ENCODE results near the gene ANXA2. TPM values are rescaled to one million over a fixed set of nuclear protein-coding genes. Genes with fewer than 3 reads are reported as not detected.

ANXA2 gene
- total and polyA plus RNA-seq, 10 of the 15 experiments (the other 5 are each of a cell fraction or from before 2014, with no cell fraction given), result 135 to 540 (median 281) TPM

DNA sequence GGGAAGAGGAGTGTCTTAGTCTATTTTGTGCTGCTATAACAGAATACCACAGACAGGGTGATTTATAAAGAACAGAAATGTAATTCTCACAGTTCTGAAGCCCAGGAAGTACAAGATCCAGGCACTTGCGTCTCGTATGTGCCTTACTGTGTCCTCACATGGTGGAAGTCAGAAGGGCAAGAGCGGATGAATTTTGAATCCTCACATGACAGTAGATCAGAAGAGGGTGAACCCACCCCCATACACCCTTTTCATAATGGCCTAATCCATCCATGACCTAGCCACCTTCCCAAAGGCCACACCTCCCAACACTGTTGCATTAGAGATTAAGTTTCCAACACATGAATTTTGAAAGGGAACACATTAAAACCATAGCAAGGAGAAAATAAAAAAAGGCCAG, 18.7 kb upstream of the ANXA2 start:
- 93% methylated on average over 3 of the region's 3 CpGs for WGBS (ENCODE audit: insufficient coverage, insufficient replicate concordance, low lambda C conversion rate, missing lambda C conversion rate)
- H3K4me2 ChIP-seq (ENCODE audit: control insufficient read depth, insufficient read depth), result no peak overlapping the region
- H3K4me1 ChIP-seq (ENCODE audit: control insufficient read depth, insufficient read depth, low read length), result no peaks in the 10 kb centered on the region
- DNase-seq (ENCODE audit: low read depth, low spot score) (no peak), FAIRE-seq (no peak), ATAC-seq (no peak)
- H3K9ac ChIP-seq (ENCODE audit: control insufficient read depth, insufficient read depth, low read length), result no peak overlapping the region
- TF ChIP-seq CHD2 (IDR thresholded peaks at IDR 0.05; ENCODE audit: borderline replicate concordance, low read depth, low read length), result no peak
- ChIA-PET CTCF (no interaction called here), RAD21 (ENCODE audit: unreplicated experiment) (no interaction called here), POLR2A (no interaction called here), SMC1A (ENCODE audit: uncharacterized antibody, unreplicated experiment) (no interaction called here)
- H3K36me3 ChIP-seq (ENCODE audit: control insufficient read depth in 2 of 2, insufficient read depth in 2 of 2, low read length in 1 of 2), result no peaks in the 10 kb centered on the region
- H2AFZ ChIP-seq (ENCODE audit: control insufficient read depth, low read depth, low read length), result no peak overlapping the region
- in situ Hi-C loops (cut with MboI), result no loop called here
- intact Hi-C loops (cut with micrococcal nuclease; ENCODE audit: unreplicated experiment), result no loop called here
- no peaks in the 10 kb centered on the region for H3K27me3 ChIP-seq (replicated peaks in 1 of 2; ENCODE audit: control insufficient read depth in 2 of 2, insufficient read depth in 2 of 2, low read length in 1 of 2)
- H3K9me3 ChIP-seq (replicated peaks; ENCODE audit: control insufficient read depth, insufficient read depth, low read length), result no peaks in the 10 kb centered on the region
- no peaks in the 10 kb centered on the region for H3K79me2 ChIP-seq (ENCODE audit: control insufficient read depth, insufficient read depth, low read length)
- H3K4me3 ChIP-seq, result no peak overlapping the region
- H4K20me1 ChIP-seq (ENCODE audit: control insufficient read depth, insufficient read depth), result no peaks in the 10 kb centered on the region
- no TSS peak for BruUV-seq (replicated peaks)
- no peak overlapping the region for H3K27ac ChIP-seq (ENCODE audit: control insufficient read depth, insufficient read depth)

DNA sequence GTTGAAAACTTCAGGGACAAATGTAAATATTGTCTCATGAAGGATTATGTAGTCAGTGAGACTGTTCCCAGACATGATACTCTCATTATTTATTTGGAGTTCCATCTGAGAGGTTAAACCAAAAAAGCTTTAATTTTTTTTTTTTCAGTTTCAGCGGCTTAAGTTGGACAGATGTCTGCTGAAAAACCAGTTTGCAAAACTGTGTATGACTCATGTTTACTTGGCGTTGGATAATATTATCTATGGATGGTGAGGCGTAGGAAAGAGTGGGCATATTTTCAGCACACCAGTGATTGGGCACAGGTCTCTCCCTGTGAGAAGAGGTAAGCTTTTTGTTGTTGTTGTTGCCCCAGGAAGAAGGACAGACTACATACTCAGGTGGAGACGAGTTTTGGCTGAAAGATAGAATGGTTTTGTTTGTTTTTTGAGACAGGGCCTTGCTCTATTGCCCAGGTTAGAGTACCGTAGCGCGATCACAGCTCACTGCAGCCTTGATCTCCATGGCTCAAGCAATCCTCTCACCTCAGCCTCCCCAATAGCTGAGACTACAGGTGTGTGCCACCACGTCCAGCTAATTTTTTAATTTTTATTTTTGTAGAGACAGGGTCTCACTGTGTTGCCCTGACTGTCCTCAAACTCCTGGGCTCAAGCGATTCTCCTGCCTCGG, 16.4 kb upstream of the ANXA2 start:
- 82% methylated on average over 10 of the region's 10 CpGs for WGBS (ENCODE audit: insufficient coverage, insufficient replicate concordance, low lambda C conversion rate, missing lambda C conversion rate)
- no peaks in the 10 kb centered on the region for H3K79me2 ChIP-seq (ENCODE audit: control insufficient read depth, insufficient read depth, low read length)
- no TSS peak for BruUV-seq (replicated peaks)
- DNase-seq (ENCODE audit: low read depth, low spot score), result no peak
- no peaks in the 10 kb centered on the region for H3K9me3 ChIP-seq (replicated peaks; ENCODE audit: control insufficient read depth, insufficient read depth, low read length)
- H3K36me3 ChIP-seq (ENCODE audit: control insufficient read depth in 2 of 2, insufficient read depth in 2 of 2, low read length in 1 of 2), result no peaks in the 10 kb centered on the region
- ChIA-PET CTCF (no interaction called here), RAD21 (ENCODE audit: unreplicated experiment) (no interaction called here), POLR2A (no interaction called here), SMC1A (ENCODE audit: uncharacterized antibody, unreplicated experiment) (no interaction called here)
- no peak for FAIRE-seq
- H4K20me1 ChIP-seq (ENCODE audit: control insufficient read depth, insufficient read depth), result no peaks in the 10 kb centered on the region
- H3K4me3 ChIP-seq, result no peak overlapping the region
- no peak overlapping the region for H3K27ac ChIP-seq (ENCODE audit: control insufficient read depth, insufficient read depth)
- intact Hi-C loops (cut with micrococcal nuclease; ENCODE audit: unreplicated experiment) (no loop called here), in situ Hi-C loops (cut with MboI) (no loop called here)
- H3K27me3 ChIP-seq (replicated peaks in 1 of 2; ENCODE audit: control insufficient read depth in 2 of 2, insufficient read depth in 2 of 2, low read length in 1 of 2), result no peaks in the 10 kb centered on the region
- no peak overlapping the region for H3K9ac ChIP-seq (ENCODE audit: control insufficient read depth, insufficient read depth, low read length)
- H3K4me1 ChIP-seq (ENCODE audit: control insufficient read depth, insufficient read depth, low read length), result no peaks in the 10 kb centered on the region
- no peak overlapping the region for H2AFZ ChIP-seq (ENCODE audit: control insufficient read depth, low read depth, low read length)
- no peak for TF ChIP-seq TARDBP (IDR thresholded peaks at IDR 0.05; ENCODE audit: borderline replicate concordance)
- no peak for TF ChIP-seq FOS (IDR thresholded peaks at IDR 0.05; ENCODE audit: borderline replicate concordance, extremely low read depth, insufficient read length)
- no peak for TF ChIP-seq EED (IDR thresholded peaks at IDR 0.05; ENCODE audit: low read depth)
- TF ChIP-seq RAD21 (IDR thresholded peaks at IDR 0.05; ENCODE audit: insufficient read depth, low read depth, low read length), result no peak
- TF ChIP-seq, protein P1, sequence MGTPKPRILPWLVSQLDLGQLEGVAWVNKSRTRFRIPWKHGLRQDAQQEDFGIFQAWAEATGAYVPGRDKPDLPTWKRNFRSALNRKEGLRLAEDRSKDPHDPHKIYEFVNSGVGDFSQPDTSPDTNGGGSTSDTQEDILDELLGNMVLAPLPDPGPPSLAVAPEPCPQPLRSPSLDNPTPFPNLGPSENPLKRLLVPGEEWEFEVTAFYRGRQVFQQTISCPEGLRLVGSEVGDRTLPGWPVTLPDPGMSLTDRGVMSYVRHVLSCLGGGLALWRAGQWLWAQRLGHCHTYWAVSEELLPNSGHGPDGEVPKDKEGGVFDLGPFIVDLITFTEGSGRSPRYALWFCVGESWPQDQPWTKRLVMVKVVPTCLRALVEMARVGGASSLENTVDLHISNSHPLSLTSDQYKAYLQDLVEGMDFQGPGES (IDR thresholded peaks at IDR 0.05), result no peak
- no peak for TF ChIP-seq NR2F1 (conservative IDR thresholded peaks at IDR 0.05)
- no peak for TF ChIP-seq ZBTB33 (IDR thresholded peaks at IDR 0.05)
- no peak overlapping the region for H3K4me2 ChIP-seq (ENCODE audit: control insufficient read depth, insufficient read depth)
- no peak for ATAC-seq
